Cardiac muscle cell (in vitro differentiated cells and primary cell): ENCODE results near the gene GOLGA6B. TPM values are rescaled to one million over a fixed set of nuclear protein-coding genes. Genes with fewer than 3 reads are reported as not detected.
A peak's percentile ranks its signal among the peaks of the same experiment; 100 is the strongest.
"Not testable (repeated sequence)": the region's sequence is repeated elsewhere in the genome, so short reads cannot be mapped to it uniquely, and the experiment has no call there.

Experiments used
- DNase-seq, 2 donors: peaks; one replicate each; pipeline versions ENCODE4 v3.0.0 to v3.0.0-alpha.2; 2010 to 2017; ENCODE audit warnings: low read depth in 1 of 2, low spot score in 1 of 2
- H3K27ac ChIP-seq: fragments of 200-600 bp; sonication (generic); 2 replicates; pipeline ENCODE4 v1.5.1; 2016
- H3K27me3 ChIP-seq: fragments of 200-600 bp; sonication (generic); 2 replicates; pipeline ENCODE4 v1.6.0; 2016; ENCODE audit warnings: control low read depth
- H3K36me3 ChIP-seq: fragments of 200-600 bp; sonication (generic); 2 replicates; pipeline ENCODE4 v1.5.1; 2016; ENCODE audit warnings: control low read depth
- H3K4me1 ChIP-seq: fragments of 200-600 bp; sonication (generic); 2 replicates; pipeline ENCODE4 v1.8.1; 2017; ENCODE audit warnings: low read depth, mild to moderate bottlenecking, mixed run types
- H3K4me3 ChIP-seq: fragments of 200-600 bp; sonication (generic); 2 replicates; pipeline ENCODE4 v1.5.1; 2016; ENCODE audit warnings: mild to moderate bottlenecking
- H3K9me3 ChIP-seq: fragments of 200-600 bp; sonication (generic); 2 replicates; pipeline ENCODE4 v1.5.1; 2017; ENCODE audit warnings: low read depth, mild to moderate bottlenecking, control low read depth
- polyA plus RNA-seq: library from polyadenylated mRNA; unstranded; fragments of >200 nt; fragmentation: Nextera tagmentation; extraction: Ambion mirVana; gene quantifications from 2 replicates; pipeline ENCODE4 v1.2.1, GENCODE V29; 2016
- total RNA-seq: library from RNA; depleted of rRNA; stranded (reverse); fragments of >200 nt; gene quantifications from 2 replicates; pipeline ENCODE4 v1.2.3, GENCODE V29; 2016
- TF ChIP-seq, protein P1 (sequence below): IDR thresholded peaks from 2 replicates; pipeline ENCODE4 v1.5.1; 2012; ENCODE audit warnings: low read depth, mild to moderate bottlenecking, low read length

The GOLGA6B gene
- total and polyA plus RNA-seq, 2 experiments from 2014 or later: 0.80 TPM; not detected in 1

GRCh38 chr15:72661081-72661480 lies 6.6 kb downstream of the GOLGA6B start:
- H3K4me3 ChIP-seq, H3K4me1 ChIP-seq, DNase-seq, H3K27ac ChIP-seq, H3K9me3 ChIP-seq, H3K27me3 ChIP-seq, H3K36me3 ChIP-seq: not testable (repeated sequence)

DNA sequence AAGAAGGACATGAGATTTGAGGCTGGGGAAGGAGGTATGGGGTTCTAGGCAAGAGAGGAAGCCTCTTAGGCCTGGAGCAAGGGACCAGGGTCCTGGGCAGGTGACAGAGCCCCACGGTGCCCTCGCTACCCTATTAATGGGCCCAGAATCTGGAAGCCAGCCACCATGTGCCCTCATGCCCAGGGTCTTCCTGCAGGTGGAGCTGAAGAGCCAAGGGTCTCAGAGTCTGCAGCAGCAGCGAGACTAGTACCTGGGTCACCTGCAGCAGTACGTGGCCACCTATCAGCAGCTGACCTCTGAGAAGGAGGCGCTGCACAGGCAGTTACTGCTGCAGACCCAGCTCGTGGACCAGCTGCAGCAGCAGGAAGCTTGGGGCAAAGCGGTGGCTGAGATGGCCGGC lies 9.4 kb downstream of the GOLGA6B start:
- H3K27me3 ChIP-seq, H3K4me1 ChIP-seq, H3K36me3 ChIP-seq, H3K27ac ChIP-seq, H3K4me3 ChIP-seq, H3K9me3 ChIP-seq, DNase-seq: not testable (repeated sequence)

GRCh38 chr15:72665706-72666105 lies 11.2 kb downstream of the GOLGA6B start:
- H3K4me3 ChIP-seq, H3K27ac ChIP-seq, H3K27me3 ChIP-seq, H3K36me3 ChIP-seq, H3K4me1 ChIP-seq, H3K9me3 ChIP-seq, DNase-seq: not testable (repeated sequence)

GRCh38 chr15:72669803-72670202 lies 15.3 kb downstream of the GOLGA6B start:
- H3K4me1 ChIP-seq, H3K36me3 ChIP-seq, H3K4me3 ChIP-seq, H3K27ac ChIP-seq, H3K27me3 ChIP-seq, H3K9me3 ChIP-seq, DNase-seq: not testable (repeated sequence)

- H3K27me3 ChIP-seq: not testable (repeated sequence)
- TF ChIP-seq, protein P1, sequence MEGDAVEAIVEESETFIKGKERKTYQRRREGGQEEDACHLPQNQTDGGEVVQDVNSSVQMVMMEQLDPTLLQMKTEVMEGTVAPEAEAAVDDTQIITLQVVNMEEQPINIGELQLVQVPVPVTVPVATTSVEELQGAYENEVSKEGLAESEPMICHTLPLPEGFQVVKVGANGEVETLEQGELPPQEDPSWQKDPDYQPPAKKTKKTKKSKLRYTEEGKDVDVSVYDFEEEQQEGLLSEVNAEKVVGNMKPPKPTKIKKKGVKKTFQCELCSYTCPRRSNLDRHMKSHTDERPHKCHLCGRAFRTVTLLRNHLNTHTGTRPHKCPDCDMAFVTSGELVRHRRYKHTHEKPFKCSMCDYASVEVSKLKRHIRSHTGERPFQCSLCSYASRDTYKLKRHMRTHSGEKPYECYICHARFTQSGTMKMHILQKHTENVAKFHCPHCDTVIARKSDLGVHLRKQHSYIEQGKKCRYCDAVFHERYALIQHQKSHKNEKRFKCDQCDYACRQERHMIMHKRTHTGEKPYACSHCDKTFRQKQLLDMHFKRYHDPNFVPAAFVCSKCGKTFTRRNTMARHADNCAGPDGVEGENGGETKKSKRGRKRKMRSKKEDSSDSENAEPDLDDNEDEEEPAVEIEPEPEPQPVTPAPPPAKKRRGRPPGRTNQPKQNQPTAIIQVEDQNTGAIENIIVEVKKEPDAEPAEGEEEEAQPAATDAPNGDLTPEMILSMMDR: peak; percentile 82
- peak overlapping the region; percentile 12 for H3K4me3 ChIP-seq
Observed at GRCh38 chr15:72670656-72671352, 16.3 kb downstream of the GOLGA6B start.

DNA sequence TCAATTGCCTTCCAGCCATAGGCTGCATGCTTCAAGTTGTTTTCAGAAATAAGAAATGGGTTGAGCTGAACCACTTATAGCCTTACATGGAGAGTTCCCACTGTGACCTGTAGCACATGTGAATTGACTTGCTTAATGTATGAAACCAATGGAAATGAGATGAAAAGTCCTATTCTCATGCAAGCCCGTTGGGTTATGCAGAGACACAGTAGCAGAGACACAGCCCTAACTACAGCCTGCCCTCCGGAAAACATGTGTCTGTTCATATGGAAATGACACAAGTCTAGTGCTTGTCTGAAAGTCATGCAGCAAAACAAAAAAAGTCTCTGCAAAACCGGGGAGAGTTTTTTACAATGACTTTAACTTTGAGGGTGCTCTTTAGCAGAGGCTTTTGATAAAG lies 17.0 kb downstream of the GOLGA6B start:
- H3K4me1 ChIP-seq: no peaks in the 10 kb centered on the region
- no peak overlapping the region for H3K4me3 ChIP-seq
- H3K9me3 ChIP-seq: no peaks in the 10 kb centered on the region
- H3K27me3 ChIP-seq: no peaks in the 10 kb centered on the region
- TF ChIP-seq, protein P1: no peak
- no peaks in the 10 kb centered on the region for H3K36me3 ChIP-seq
- H3K27ac ChIP-seq: no peak overlapping the region
- no peak for DNase-seq

More at GRCh38 chr15:72670656-72671352, 16.3 kb downstream of the GOLGA6B start:
- DNase-seq: peak; percentile 65 to 87
- not testable (repeated sequence) for H3K4me1 ChIP-seq, H3K27ac ChIP-seq, H3K36me3 ChIP-seq, H3K9me3 ChIP-seq

GRCh38 chr15:72676838-72677237 lies 22.3 kb downstream of the GOLGA6B start:
- no peaks in the 10 kb centered on the region for H3K36me3 ChIP-seq
- no peak overlapping the region for H3K27ac ChIP-seq
- H3K27me3 ChIP-seq: peaks cover 22% of the 10 kb centered on the region
- TF ChIP-seq, protein P1: no peak
- no peak overlapping the region for H3K4me3 ChIP-seq
- no peaks in the 10 kb centered on the region for H3K4me1 ChIP-seq
- no peak for DNase-seq
- H3K9me3 ChIP-seq: no peaks in the 10 kb centered on the region

GRCh38 chr15:72680931-72681330 lies 26.4 kb downstream of the GOLGA6B start:
- H3K27ac ChIP-seq: no peak overlapping the region
- H3K4me1 ChIP-seq: no peaks in the 10 kb centered on the region
- peaks cover 22% of the 10 kb centered on the region for H3K27me3 ChIP-seq
- TF ChIP-seq, protein P1: no peak
- no peak overlapping the region for H3K4me3 ChIP-seq
- DNase-seq: no peak
- H3K9me3 ChIP-seq: no peaks in the 10 kb centered on the region
- H3K36me3 ChIP-seq: no peaks in the 10 kb centered on the region
